K562 (cell line): Measurements from ENCODE around the gene CEMIP. TPM values are rescaled to one million over a fixed set of nuclear protein-coding genes. Genes with fewer than 3 reads are reported as not detected.

Source experiments
- BMI1 ChIP-seq: fragments of 150-350 bp; IDR thresholded peaks from 2 replicates; pipeline ENCODE4 v1.6.1; 2014; ENCODE audit warnings: low read length
- BRCA1 ChIP-seq, 2 experiments: fragments of 450-650 bp in 1 of 2; sonication (generic) in 1 of 2; formaldehyde crosslinking in 1 of 2; IDR thresholded peaks; 2 replicates each; pipeline versions ENCODE4 v1.5.0 to v1.6.1; 2017 to 2020; ENCODE audit warnings: mild to moderate bottlenecking in 1 of 2, missing genetic modification reagents in 1 of 2
- CEBPB ChIP-seq: fragments of 450-650 bp; IDR thresholded peaks from 2 replicates; pipeline ENCODE4 v1.6.1; 2016; ENCODE audit warnings: missing genetic modification characterization, missing compliant biosample characterization
- E2F3 ChIP-seq: fragments of 250-450 bp; sonication (Bioruptor Pico); IDR thresholded peaks from 2 replicates; pipeline ENCODE4 v1.4.0; 2020; ENCODE audit warnings: mild to moderate bottlenecking
- EP400 ChIP-seq: fragments of 450-650 bp; IDR thresholded peaks from 2 replicates; pipeline ENCODE4 v1.6.1; 2017; ENCODE audit warnings: antibody characterized with exemption, mild to moderate bottlenecking, moderate library complexity
- JUN ChIP-seq, 2 experiments: sonication (generic) in 1 of 2; formaldehyde crosslinking in 1 of 2; IDR thresholded peaks; 2 replicates each; pipeline versions ENCODE4 v1.6.1 to v1.8.0; 2012 to 2022; ENCODE audit warnings: borderline replicate concordance in 2 of 2, mild to moderate bottlenecking in 2 of 2, improper control_type of control experiment in 1 of 2, low read depth in 1 of 2, low read length in 1 of 2, missing genetic modification reagents in 1 of 2
- KAT7 ChIP-seq: sonication (generic); formaldehyde crosslinking; IDR thresholded peaks from 2 replicates; pipeline ENCODE4 v1.8.0; 2022; ENCODE audit warnings: missing genetic modification reagents, mild to moderate bottlenecking, borderline replicate concordance
- MEIS2 ChIP-seq: fragments of 450-650 bp; IDR thresholded peaks from 2 replicates; pipeline ENCODE4 v1.6.1; 2014; ENCODE audit warnings: mild to moderate bottlenecking; ENCODE audit not compliant: partially characterized antibody
- MTA3 ChIP-seq: fragments of 450-650 bp; formaldehyde crosslinking; IDR thresholded peaks from 2 replicates; pipeline ENCODE4 v1.6.1; 2017; ENCODE audit warnings: mild to moderate bottlenecking, borderline replicate concordance
- NCOA1 ChIP-seq: fragments of 450-650 bp; IDR thresholded peaks from 2 replicates; pipeline ENCODE4 v1.6.1; 2016; ENCODE audit warnings: low read depth
- POLR2G ChIP-seq: fragments of 200-400 bp; formaldehyde crosslinking; IDR thresholded peaks from 2 replicates; pipeline ENCODE4 v1.6.1; 2017; ENCODE audit warnings: low read depth, mild to moderate bottlenecking, antibody characterized with exemption, low read length, moderate library complexity
- PTRF ChIP-seq: fragments of 450-650 bp; IDR thresholded peaks from 2 replicates; pipeline ENCODE4 v1.6.1; 2016; ENCODE audit warnings: mild to moderate bottlenecking, missing genetic modification characterization, missing compliant biosample characterization
- TAF15 ChIP-seq: fragments of 200-400 bp; formaldehyde crosslinking; IDR thresholded peaks from 2 replicates; pipeline ENCODE4 v1.6.1; 2017; ENCODE audit warnings: mild to moderate bottlenecking, low read depth, low read length, moderate library complexity
- TRIM24 ChIP-seq, 2 experiments: fragments of 450-650 bp; IDR thresholded peaks; 2 replicates each; pipeline ENCODE4 v1.6.1; 2016
- ZNF23 ChIP-seq: fragments of 250-450 bp; sonication (Bioruptor Pico); IDR thresholded peaks from 2 replicates; pipeline ENCODE4 v1.4.0; 2020; ENCODE audit warnings: mild to moderate bottlenecking
- polyA plus RNA-seq, 8 experiments: library from polyadenylated mRNA; depleted of rRNA in 4 of 8; stranded (reverse) in 5 of 8; unstranded in 3 of 8; fragments of >200 nt; fragmentation: Nextera tagmentation in 2 of 8; fragmentation: Illumina TruSeq in 1 of 8; extraction: Ambion mirVana in 2 of 8; extraction: Trizol in 1 of 8; gene quantifications; 2 replicates each; pipeline versions ENCODE4 v1.2.1 to v1.2.3, GENCODE V29; 2011 to 2014; ENCODE audit warnings: inconsistent platforms in 1 of 8, missing spikeins in 1 of 8
- total RNA-seq, 7 experiments: library from RNA; depleted of rRNA in 6 of 7; stranded (reverse); fragments of >200 nt in 6 of 7; fragmentation: Illumina TruSeq in 2 of 7; extraction: Trizol in 2 of 7; gene quantifications; 2 replicates each; pipeline versions ENCODE4 v1.2.1 to v1.2.3, GENCODE V29; 2011 to 2021; ENCODE audit warnings: low replicate concordance in 1 of 7
- TF ChIP-seq, protein P1 (sequence below), 2 experiments: fragments of 450-650 bp; conservative IDR thresholded peaks; 2 replicates each; pipeline ENCODE4 v1.6.1; 2017; ENCODE audit warnings: mild to moderate bottlenecking in 2 of 2, moderate library complexity in 2 of 2
- TF ChIP-seq, protein P2 (sequence below): sonication (generic); formaldehyde crosslinking; IDR thresholded peaks from 2 replicates; pipeline ENCODE4 v1.5.0; 2020; ENCODE audit warnings: missing genetic modification reagents
- TF ChIP-seq, protein P3 (sequence below): fragments of 450-650 bp; IDR thresholded peaks from 2 replicates; pipeline ENCODE4 v1.6.1; 2016; ENCODE audit warnings: borderline replicate concordance
- TF ChIP-seq, protein P4 (sequence below): sonication (generic); formaldehyde crosslinking; IDR thresholded peaks from 2 replicates; pipeline ENCODE4 v1.8.0; 2023; ENCODE audit warnings: mild to moderate bottlenecking, missing genetic modification reagents
- TF ChIP-seq, protein P5 (sequence below): sonication (generic); formaldehyde crosslinking; IDR thresholded peaks from 2 replicates; pipeline ENCODE4 v1.8.0; 2022; ENCODE audit warnings: mild to moderate bottlenecking, missing genetic modification reagents, borderline replicate concordance

Gene CEMIP
- total and polyA plus RNA-seq, 9 of the 15 experiments (the other 6 are each of a cell fraction or from before 2014, with no cell fraction given), result 0.33 TPM; not detected in 8

DNA sequence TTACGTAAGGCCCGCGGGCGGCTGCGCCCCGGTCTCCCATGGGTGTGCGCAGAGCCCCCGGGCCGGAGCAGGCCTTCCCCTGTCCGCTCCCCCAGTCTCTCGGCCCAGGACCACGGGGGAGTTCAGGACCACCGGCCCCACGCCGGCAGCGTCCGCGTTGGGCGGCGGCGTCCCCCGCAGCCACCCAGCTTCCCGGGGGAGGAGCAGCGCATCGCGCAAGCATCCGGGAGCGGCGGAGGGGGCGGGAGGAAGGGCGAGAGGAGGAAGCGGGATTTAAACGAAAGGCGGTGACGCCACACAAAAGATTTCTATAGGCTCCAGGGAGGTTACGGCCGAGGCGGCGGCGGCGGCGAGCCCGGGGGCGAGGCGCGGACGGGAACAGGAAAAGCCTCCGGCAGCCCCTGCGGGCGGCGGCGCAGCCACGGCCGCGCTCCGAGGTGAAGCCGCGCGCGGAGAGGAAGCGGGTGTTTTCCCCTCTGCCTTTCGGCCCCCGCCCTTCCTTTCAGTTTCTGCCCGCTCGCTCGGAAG is 221.5 kb downstream of the CEMIP start, which contains the start of gene TLNRD1 (continued):
- TF ChIP-seq, protein P1, sequence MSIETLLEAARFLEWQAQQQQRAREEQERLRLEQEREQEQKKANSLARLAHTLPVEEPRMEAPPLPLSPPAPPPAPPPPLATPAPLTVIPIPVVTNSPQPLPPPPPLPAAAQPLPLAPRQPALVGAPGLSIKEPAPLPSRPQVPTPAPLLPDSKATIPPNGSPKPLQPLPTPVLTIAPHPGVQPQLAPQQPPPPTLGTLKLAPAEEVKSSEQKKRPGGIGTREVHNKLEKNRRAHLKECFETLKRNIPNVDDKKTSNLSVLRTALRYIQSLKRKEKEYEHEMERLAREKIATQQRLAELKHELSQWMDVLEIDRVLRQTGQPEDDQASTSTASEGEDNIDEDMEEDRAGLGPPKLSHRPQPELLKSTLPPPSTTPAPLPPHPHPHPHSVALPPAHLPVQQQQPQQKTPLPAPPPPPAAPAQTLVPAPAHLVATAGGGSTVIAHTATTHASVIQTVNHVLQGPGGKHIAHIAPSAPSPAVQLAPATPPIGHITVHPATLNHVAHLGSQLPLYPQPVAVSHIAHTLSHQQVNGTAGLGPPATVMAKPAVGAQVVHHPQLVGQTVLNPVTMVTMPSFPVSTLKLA (conservative IDR thresholded peaks at IDR 0.05), result peak in 1 of 2 experiments; percentile 61; a peak in 2 of 4 replicates
- TF ChIP-seq, protein P2, sequence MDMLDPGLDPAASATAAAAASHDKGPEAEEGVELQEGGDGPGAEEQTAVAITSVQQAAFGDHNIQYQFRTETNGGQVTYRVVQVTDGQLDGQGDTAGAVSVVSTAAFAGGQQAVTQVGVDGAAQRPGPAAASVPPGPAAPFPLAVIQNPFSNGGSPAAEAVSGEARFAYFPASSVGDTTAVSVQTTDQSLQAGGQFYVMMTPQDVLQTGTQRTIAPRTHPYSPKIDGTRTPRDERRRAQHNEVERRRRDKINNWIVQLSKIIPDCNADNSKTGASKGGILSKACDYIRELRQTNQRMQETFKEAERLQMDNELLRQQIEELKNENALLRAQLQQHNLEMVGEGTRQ (CRISPR knock-in tag), result no peak
- TF ChIP-seq EP400 (peak; percentile 62; the same call in 1 of the 2 replicates), KAT7 (CRISPR knock-in tag) (peak; percentile 80; the same call in 1 of the 2 replicates), NCOA1 (no peak; the same call in 1 of the 2 replicates), BRCA1 (IDR thresholded peaks at IDR 0.05) (no peak), BRCA1 (CRISPR knock-in tag; IDR thresholded peaks at IDR 0.05) (no peak), CEBPB (peak; percentile 57), MEIS2 (no peak), TRIM24 (IDR thresholded peaks at IDR 0.05) (no peak), TAF15 (no peak), JUN (IDR thresholded peaks at IDR 0.05; ENCODE audit: borderline replicate concordance, low read depth, low read length) (no peak), JUN (CRISPR knock-in tag; IDR thresholded peaks at IDR 0.05; ENCODE audit: borderline replicate concordance) (peak; percentile 19; the same call in 1 of the 2 replicates), POLR2G (peak; percentile 93), PTRF (tag) (no peak), E2F3 (CRISPR knock-in tag) (no peak), ZNF23 (CRISPR knock-in tag) (no peak), MTA3 (0 out of 2 replicates have a peak, but pooled peaks have one; percentile 4), BMI1 (no peak)
- TF ChIP-seq, protein P3, sequence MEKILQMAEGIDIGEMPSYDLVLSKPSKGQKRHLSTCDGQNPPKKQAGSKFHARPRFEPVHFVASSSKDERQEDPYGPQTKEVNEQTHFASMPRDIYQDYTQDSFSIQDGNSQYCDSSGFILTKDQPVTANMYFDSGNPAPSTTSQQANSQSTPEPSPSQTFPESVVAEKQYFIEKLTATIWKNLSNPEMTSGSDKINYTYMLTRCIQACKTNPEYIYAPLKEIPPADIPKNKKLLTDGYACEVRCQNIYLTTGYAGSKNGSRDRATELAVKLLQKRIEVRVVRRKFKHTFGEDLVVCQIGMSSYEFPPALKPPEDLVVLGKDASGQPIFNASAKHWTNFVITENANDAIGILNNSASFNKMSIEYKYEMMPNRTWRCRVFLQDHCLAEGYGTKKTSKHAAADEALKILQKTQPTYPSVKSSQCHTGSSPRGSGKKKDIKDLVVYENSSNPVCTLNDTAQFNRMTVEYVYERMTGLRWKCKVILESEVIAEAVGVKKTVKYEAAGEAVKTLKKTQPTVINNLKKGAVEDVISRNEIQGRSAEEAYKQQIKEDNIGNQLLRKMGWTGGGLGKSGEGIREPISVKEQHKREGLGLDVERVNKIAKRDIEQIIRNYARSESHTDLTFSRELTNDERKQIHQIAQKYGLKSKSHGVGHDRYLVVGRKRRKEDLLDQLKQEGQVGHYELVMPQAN, result no peak
- TF ChIP-seq, protein P4, sequence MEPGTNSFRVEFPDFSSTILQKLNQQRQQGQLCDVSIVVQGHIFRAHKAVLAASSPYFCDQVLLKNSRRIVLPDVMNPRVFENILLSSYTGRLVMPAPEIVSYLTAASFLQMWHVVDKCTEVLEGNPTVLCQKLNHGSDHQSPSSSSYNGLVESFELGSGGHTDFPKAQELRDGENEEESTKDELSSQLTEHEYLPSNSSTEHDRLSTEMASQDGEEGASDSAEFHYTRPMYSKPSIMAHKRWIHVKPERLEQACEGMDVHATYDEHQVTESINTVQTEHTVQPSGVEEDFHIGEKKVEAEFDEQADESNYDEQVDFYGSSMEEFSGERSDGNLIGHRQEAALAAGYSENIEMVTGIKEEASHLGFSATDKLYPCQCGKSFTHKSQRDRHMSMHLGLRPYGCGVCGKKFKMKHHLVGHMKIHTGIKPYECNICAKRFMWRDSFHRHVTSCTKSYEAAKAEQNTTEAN (CRISPR knock-in tag), result no peak
- TF ChIP-seq, protein P5, sequence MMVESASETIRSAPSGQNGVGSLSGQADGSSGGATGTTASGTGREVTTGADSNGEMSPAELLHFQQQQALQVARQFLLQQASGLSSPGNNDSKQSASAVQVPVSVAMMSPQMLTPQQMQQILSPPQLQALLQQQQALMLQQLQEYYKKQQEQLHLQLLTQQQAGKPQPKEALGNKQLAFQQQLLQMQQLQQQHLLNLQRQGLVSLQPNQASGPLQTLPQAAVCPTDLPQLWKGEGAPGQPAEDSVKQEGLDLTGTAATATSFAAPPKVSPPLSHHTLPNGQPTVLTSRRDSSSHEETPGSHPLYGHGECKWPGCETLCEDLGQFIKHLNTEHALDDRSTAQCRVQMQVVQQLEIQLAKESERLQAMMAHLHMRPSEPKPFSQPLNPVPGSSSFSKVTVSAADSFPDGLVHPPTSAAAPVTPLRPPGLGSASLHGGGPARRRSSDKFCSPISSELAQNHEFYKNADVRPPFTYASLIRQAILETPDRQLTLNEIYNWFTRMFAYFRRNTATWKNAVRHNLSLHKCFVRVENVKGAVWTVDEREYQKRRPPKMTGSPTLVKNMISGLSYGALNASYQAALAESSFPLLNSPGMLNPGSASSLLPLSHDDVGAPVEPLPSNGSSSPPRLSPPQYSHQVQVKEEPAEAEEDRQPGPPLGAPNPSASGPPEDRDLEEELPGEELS (CRISPR knock-in tag), result no peak
